Common myeloid progenitor, CD34-positive (primary cell): ENCODE data around the gene FOXO3B.
"Not testable (repeated sequence)": the region's sequence is repeated elsewhere in the genome, so short reads cannot be mapped to it uniquely, and the experiment has no call there.

Source experiments
- CTCF ChIA-PET: fragments of 350-600 bp; sonication (Branson Sonifier 250); formaldehyde crosslinking; loops from one replicate; lab custom pipeline; 2021; ENCODE audit warnings: antibody characterized with exemption; lab: Charles Lee
- POLR2A ChIA-PET: fragments of 350-600 bp; sonication (Branson Sonifier 250); formaldehyde crosslinking; loops from one replicate; lab custom pipeline; 2021; ENCODE audit warnings: antibody characterized with exemption; lab: Charles Lee
- DNase-seq, 3 donors: peaks; one replicate each; pipeline versions ENCODE4 v3.0.0 to v3.0.0-alpha.2; 2013
- H3K27ac ChIP-seq, 2 experiments: 1 replicate in 1 of 2; 2 replicates in 1 of 2; pipeline ENCODE4 v1.7.0; 2013; ENCODE audit warnings: inconsistent platforms in 2 of 2, low read length in 2 of 2, mild to moderate bottlenecking in 2 of 2, low read depth in 1 of 2, moderate library complexity in 1 of 2; ENCODE audit not compliant: severe bottlenecking in 2 of 2, insufficient read depth in 1 of 2, poor library complexity in 1 of 2
- H3K27me3 ChIP-seq, 5 experiments: replicated peaks in 2 of 5; 1 replicate in 3 of 5; 2 replicates in 2 of 5; pipeline versions ENCODE4 v1.6.1 to v1.7.0; 2013; ENCODE audit warnings: low read length in 4 of 5, mild to moderate bottlenecking in 2 of 5, moderate library complexity in 2 of 5, inconsistent platforms in 1 of 5; ENCODE audit not compliant: insufficient read depth in 5 of 5, control insufficient read depth in 4 of 5
- H3K36me3 ChIP-seq, 4 experiments: 1 replicate in 2 of 4; 2 replicates in 2 of 4; pipeline versions ENCODE4 v1.6.1 to v1.7.0; 2013; ENCODE audit warnings: low read length in 3 of 4, control low read depth in 1 of 4, mild to moderate bottlenecking in 1 of 4; ENCODE audit not compliant: control insufficient read depth in 4 of 4, insufficient read depth in 4 of 4
- H3K4me1 ChIP-seq, 4 experiments: 1 replicate in 3 of 4; 2 replicates in 1 of 4; pipeline versions ENCODE4 v1.6.1 to v1.7.1; 2013; ENCODE audit warnings: low read length in 3 of 4, mild to moderate bottlenecking in 3 of 4, control low read depth in 1 of 4, inconsistent platforms in 1 of 4, moderate library complexity in 1 of 4; ENCODE audit not compliant: control insufficient read depth in 4 of 4, insufficient read depth in 4 of 4; ENCODE audit errors: control extremely low read depth in 1 of 4
- H3K4me3 ChIP-seq, 7 experiments: 1 replicate in 4 of 7; 2 replicates in 3 of 7; pipeline versions ENCODE4 v1.5.1 to v1.7.0; 2013; ENCODE audit warnings: mild to moderate bottlenecking in 7 of 7, low read length in 6 of 7, moderate library complexity in 6 of 7, inconsistent platforms in 2 of 7, low read depth in 2 of 7, control low read depth in 1 of 7; ENCODE audit not compliant: insufficient read depth in 4 of 7, control insufficient read depth in 1 of 7; ENCODE audit errors: extremely low read depth in 1 of 7
- H3K9me3 ChIP-seq, 5 experiments: 1 replicate in 4 of 5; 2 replicates in 1 of 5; pipeline versions ENCODE4 v1.6.1 to v1.7.1; 2013; ENCODE audit warnings: low read length in 4 of 5, mild to moderate bottlenecking in 2 of 5, inconsistent platforms in 1 of 5, low read depth in 1 of 5, moderate library complexity in 1 of 5; ENCODE audit not compliant: control insufficient read depth in 4 of 5, insufficient read depth in 2 of 5; ENCODE audit errors: control extremely low read depth in 1 of 5
- WGBS: methylation state at CpG from one replicate; pipeline ENCODE4 v1.1.5; 2013; ENCODE audit not compliant: insufficient coverage; 5-methylcytosine and 5-hydroxymethylcytosine counted together

Gene FOXO3B

GRCh38 chr17:18644291-18644690 is 37.8 kb downstream of the FOXO3B start, which contains the start of gene TBC1D28:
Gene TBC1D28 (minus strand): TSS chr17:18644391. CDS start chr17:18641352, 3,039 bp downstream.
- WGBS = 97% methylated on average over 8 of the region's 9 CpGs
- H3K9me3 ChIP-seq, H3K27me3 ChIP-seq, H3K4me1 ChIP-seq, H3K36me3 ChIP-seq, CTCF ChIA-PET, H3K4me3 ChIP-seq, POLR2A ChIA-PET, DNase-seq, H3K27ac ChIP-seq: not testable (repeated sequence)

GRCh38 chr17:18643124-18643523 is 39.0 kb downstream of the FOXO3B start:
- H3K9me3 ChIP-seq, DNase-seq, POLR2A ChIA-PET, H3K4me1 ChIP-seq, H3K4me3 ChIP-seq, CTCF ChIA-PET, H3K36me3 ChIP-seq, H3K27ac ChIP-seq, H3K27me3 ChIP-seq: not testable (repeated sequence)
- no CpG with 5 or more reads among the region's 6 CpGs for WGBS

- H3K4me1 ChIP-seq, H3K9me3 ChIP-seq, H3K27ac ChIP-seq, H3K4me3 ChIP-seq, H3K36me3 ChIP-seq, CTCF ChIA-PET, POLR2A ChIA-PET: not testable (repeated sequence)
- WGBS = 100% methylated on average over 4 of the region's 13 CpGs
- DNase-seq = peak in 1 of 3 donors; percentile 15
- H3K27me3 ChIP-seq = peaks cover 0 to 19% (median 3%) of the 10 kb centered on the region in 5 experiments
These were observed 43.8 kb downstream of the FOXO3B start for GRCh38 chr17:18638357-18638756.

GRCh38 chr17:18636237-18636636 is 45.9 kb downstream of the FOXO3B start:
- H3K27ac ChIP-seq, CTCF ChIA-PET, POLR2A ChIA-PET, H3K9me3 ChIP-seq, H3K36me3 ChIP-seq, H3K4me3 ChIP-seq, H3K4me1 ChIP-seq: not testable (repeated sequence)
- peak in 2 of 3 donors; percentile 28 to 35 for DNase-seq
- 28% methylated on average over 4 of the region's 7 CpGs for WGBS
- H3K27me3 ChIP-seq = peaks cover 0 to 24% (median 3%) of the 10 kb centered on the region in 5 experiments

- DNase-seq, POLR2A ChIA-PET, H3K9me3 ChIP-seq, H3K36me3 ChIP-seq, H3K4me3 ChIP-seq, H3K4me1 ChIP-seq, H3K27ac ChIP-seq, CTCF ChIA-PET: not testable (repeated sequence)
- H3K27me3 ChIP-seq = peaks cover 0 to 24% (median 3%) of the 10 kb centered on the region in 5 experiments
- WGBS = 82% methylated on average over 3 of the region's 7 CpGs
These were observed 46.3 kb downstream of the FOXO3B start for GRCh38 chr17:18635773-18636172.

- peak in 1 of 3 donors; percentile 15 for DNase-seq
- H3K36me3 ChIP-seq, H3K27ac ChIP-seq, H3K9me3 ChIP-seq, CTCF ChIA-PET, H3K4me1 ChIP-seq, POLR2A ChIA-PET: not testable (repeated sequence)
- H3K4me3 ChIP-seq = peak overlapping the region in 2 of 7 experiments; percentile 19
- H3K27me3 ChIP-seq = peaks cover 0 to 24% (median 3%) of the 10 kb centered on the region in 5 experiments
- WGBS = 14% methylated on average over 28 of the region's 56 CpGs
These were observed 47.4 kb downstream of the FOXO3B start for GRCh38 chr17:18634550-18635263.
